ENCODE data around the gene MBD3.

MBD3 gene

DNA sequence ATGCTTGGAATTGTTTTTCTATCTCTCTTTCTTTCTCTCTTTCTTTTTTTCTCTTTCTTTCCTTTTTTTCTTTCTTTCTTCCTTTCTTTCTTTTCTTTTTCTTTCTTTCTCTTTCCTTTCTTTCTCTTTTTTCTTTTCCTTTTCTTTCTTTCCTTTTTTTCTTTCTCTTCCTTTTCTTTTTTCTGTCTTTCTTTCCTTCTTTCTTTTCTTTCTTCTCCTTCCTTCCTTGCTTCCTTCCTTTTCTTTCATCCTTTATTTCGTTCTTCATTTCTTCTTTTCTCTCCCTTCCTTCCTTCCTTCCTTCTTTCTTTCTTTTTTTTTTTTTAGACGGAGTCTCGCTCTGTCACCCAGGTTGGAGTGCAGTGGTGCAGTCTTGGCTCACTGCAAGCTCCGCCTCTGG lies 22.7 kb downstream of the MBD3 start:
- H3K27me3 Mint-ChIP-seq: peaks cover 16% of the 10 kb centered on the region
- no peak for ATAC-seq (replicated peaks; ENCODE audit: extremely low read depth, poor library complexity, severe bottlenecking)
- H3K36me3 Mint-ChIP-seq (ENCODE audit: insufficient read depth): peaks cover 9% of the 10 kb centered on the region
- H3K4me1 Mint-ChIP-seq: peaks cover 12% of the 10 kb centered on the region
- no peak for DNase-seq (ENCODE audit: low spot score in 2 of 2)
- peak overlapping the region; percentile 66 for H3K4me3 Mint-ChIP-seq
- H3K27ac Mint-ChIP-seq (ENCODE audit: low read depth): peak overlapping the region; percentile 56
- no peaks in the 10 kb centered on the region for H3K9me3 Mint-ChIP-seq

GRCh38 chr19:1568320-1569019 lies 24.2 kb downstream of the MBD3 start, which contains the start of gene MEX3D:
MEX3D (minus strand) TSS chr19:1568325; CDS start chr19:1568058, 267 bp downstream.
- Mint-ChIP-seq H3K36me3 (ENCODE audit: insufficient read depth) (peaks cover 9% of the 10 kb centered on the region), H3K27ac (ENCODE audit: low read depth) (no peak within 1 kb of the TSS), H3K9me3 (no peaks in the 10 kb centered on the region), H3K4me3 (peak within 1 kb of the TSS; percentile 66), H3K4me1 (peaks cover 12% of the 10 kb centered on the region), H3K27me3 (peaks cover 16% of the 10 kb centered on the region)
- peak; percentile 38 to 52 for DNase-seq (ENCODE audit: low spot score in 2 of 2)
- peak; percentile 77 for ATAC-seq (replicated peaks; ENCODE audit: extremely low read depth, poor library complexity, severe bottlenecking)

DNA sequence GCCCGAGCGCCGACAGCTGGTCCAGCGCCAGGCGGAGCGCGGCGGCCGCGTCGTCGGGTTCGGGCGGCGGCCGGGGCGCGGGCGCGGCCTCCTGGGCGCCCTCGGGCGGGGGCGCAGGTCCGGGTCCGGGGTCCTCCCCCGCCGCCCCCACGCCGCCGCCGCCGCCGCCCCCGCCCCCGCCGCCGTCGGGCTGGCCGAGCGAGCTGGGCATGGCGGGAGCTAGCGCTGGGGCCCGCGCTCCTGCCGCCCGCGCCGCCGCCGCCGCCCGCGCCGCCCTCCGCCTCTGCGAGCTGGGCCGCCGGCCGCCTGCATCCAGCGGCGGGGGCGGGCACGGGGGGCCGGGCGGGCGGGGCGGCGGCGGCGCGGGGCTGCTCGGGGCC lies 24.8 kb downstream of the MBD3 start:
- DNase-seq (ENCODE audit: low spot score in 2 of 2) (no peak), ATAC-seq (replicated peaks; ENCODE audit: extremely low read depth, poor library complexity, severe bottlenecking) (peak; percentile 29)
- peaks cover 12% of the 10 kb centered on the region for H3K4me1 Mint-ChIP-seq
- no peaks in the 10 kb centered on the region for H3K9me3 Mint-ChIP-seq
- no peak overlapping the region for H3K27ac Mint-ChIP-seq (ENCODE audit: low read depth)
- peaks cover 16% of the 10 kb centered on the region for H3K27me3 Mint-ChIP-seq
- peaks cover 9% of the 10 kb centered on the region for H3K36me3 Mint-ChIP-seq (ENCODE audit: insufficient read depth)
- H3K4me3 Mint-ChIP-seq: no peak overlapping the region

GRCh38 chr19:1567116-1567847 lies 25.4 kb downstream of the MBD3 start:
- H3K9me3 Mint-ChIP-seq: no peaks in the 10 kb centered on the region
- H3K27ac Mint-ChIP-seq (ENCODE audit: low read depth): no peak overlapping the region
- H3K4me3 Mint-ChIP-seq: no peak overlapping the region
- DNase-seq (ENCODE audit: low spot score in 2 of 2): no peak
- no peak for ATAC-seq (replicated peaks; ENCODE audit: extremely low read depth, poor library complexity, severe bottlenecking)
- H3K36me3 Mint-ChIP-seq (ENCODE audit: insufficient read depth): peaks cover 9% of the 10 kb centered on the region
- peaks cover 16% of the 10 kb centered on the region for H3K27me3 Mint-ChIP-seq
- H3K4me1 Mint-ChIP-seq: peaks cover 12% of the 10 kb centered on the region

GRCh38 chr19:1566392-1567115 lies 26.1 kb downstream of the MBD3 start:
- DNase-seq (ENCODE audit: low spot score in 2 of 2) (no peak), ATAC-seq (replicated peaks; ENCODE audit: extremely low read depth, poor library complexity, severe bottlenecking) (no peak)
- Mint-ChIP-seq H3K4me1 (peaks cover 12% of the 10 kb centered on the region), H3K9me3 (no peaks in the 10 kb centered on the region), H3K36me3 (ENCODE audit: insufficient read depth) (peaks cover 9% of the 10 kb centered on the region), H3K4me3 (peak overlapping the region; percentile 31), H3K27ac (ENCODE audit: low read depth) (no peak overlapping the region), H3K27me3 (peaks cover 16% of the 10 kb centered on the region)

GRCh38 chr19:1563251-1563650 lies 29.4 kb downstream of the MBD3 start:
- Mint-ChIP-seq H3K27me3 (no peaks in the 10 kb centered on the region), H3K4me1 (no peaks in the 10 kb centered on the region), H3K9me3 (no peaks in the 10 kb centered on the region), H3K4me3 (no peak overlapping the region), H3K27ac (ENCODE audit: low read depth) (no peak overlapping the region), H3K36me3 (ENCODE audit: insufficient read depth) (no peaks in the 10 kb centered on the region)
- ATAC-seq (replicated peaks; ENCODE audit: extremely low read depth, poor library complexity, severe bottlenecking) (no peak), DNase-seq (ENCODE audit: low spot score in 2 of 2) (no peak)

DNA sequence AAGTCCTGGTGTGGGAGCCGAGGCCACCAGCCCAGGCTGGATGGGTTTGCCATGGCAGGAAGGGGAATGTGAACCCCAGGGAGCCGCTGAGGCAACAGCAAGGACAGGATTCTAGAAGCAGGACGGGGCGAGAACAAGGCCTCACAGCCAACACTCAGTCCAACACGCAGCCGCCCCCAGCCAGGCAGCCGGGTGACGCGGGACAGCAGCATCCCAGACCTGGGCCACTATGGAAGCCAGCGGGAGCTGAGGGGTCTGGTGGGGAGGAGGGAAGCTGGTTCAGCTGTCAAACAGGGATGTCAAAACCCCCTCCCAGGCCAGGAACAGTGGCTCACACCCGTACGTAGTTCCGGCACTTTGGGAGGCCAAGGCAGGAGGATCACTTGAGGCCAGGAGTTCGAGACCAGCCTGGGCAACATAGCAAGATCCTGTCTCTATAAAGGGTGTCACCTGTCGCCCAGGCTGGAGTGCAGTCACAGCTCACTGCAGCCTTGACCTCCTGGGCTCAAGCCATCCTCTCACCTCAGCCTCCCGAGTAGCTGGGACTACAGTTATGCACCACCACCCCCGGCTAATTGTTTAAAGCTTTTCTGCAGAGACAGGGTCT lies 31.3 kb downstream of the MBD3 start:
- no peaks in the 10 kb centered on the region for H3K9me3 Mint-ChIP-seq
- H3K36me3 Mint-ChIP-seq (ENCODE audit: insufficient read depth): no peaks in the 10 kb centered on the region
- DNase-seq (ENCODE audit: low spot score in 2 of 2) (no peak), ATAC-seq (replicated peaks; ENCODE audit: extremely low read depth, poor library complexity, severe bottlenecking) (no peak)
- no peaks in the 10 kb centered on the region for H3K27me3 Mint-ChIP-seq
- no peak overlapping the region for H3K27ac Mint-ChIP-seq (ENCODE audit: low read depth)
- H3K4me3 Mint-ChIP-seq: no peak overlapping the region
- no peaks in the 10 kb centered on the region for H3K4me1 Mint-ChIP-seq

DNA sequence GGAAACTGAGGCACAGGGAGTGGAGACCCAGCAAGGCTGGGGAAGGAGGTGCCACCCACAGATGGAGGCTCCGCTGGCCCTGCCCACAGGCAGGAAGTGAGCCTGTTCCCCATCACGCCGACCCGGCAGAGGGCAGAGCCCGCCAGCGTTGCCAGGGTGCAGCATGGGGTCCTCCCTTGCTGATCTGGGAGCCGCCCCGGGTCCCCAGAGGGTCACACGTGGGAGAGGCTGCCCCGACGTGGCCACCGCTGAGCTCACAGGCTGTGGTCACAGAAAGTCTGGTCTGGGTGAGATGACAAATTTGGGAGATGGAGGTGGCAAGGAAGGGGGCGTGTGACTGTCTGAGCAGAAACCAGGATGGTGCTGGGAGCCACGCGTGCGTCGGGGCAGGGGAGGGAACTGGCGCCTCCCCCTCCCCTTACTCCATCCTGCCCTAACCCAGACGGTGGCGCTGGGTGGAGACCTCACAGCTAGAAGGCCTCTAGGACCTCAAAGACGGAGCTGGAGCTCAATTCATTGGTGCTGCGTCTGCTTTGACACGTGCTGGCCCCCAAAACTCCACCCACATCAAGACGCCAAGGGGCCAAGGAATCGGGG lies 32.3 kb downstream of the MBD3 start:
- H3K4me3 Mint-ChIP-seq: no peak overlapping the region
- no peaks in the 10 kb centered on the region for H3K9me3 Mint-ChIP-seq
- no peaks in the 10 kb centered on the region for H3K4me1 Mint-ChIP-seq
- no peak overlapping the region for H3K27ac Mint-ChIP-seq (ENCODE audit: low read depth)
- no peak for ATAC-seq (replicated peaks; ENCODE audit: extremely low read depth, poor library complexity, severe bottlenecking)
- H3K27me3 Mint-ChIP-seq: no peaks in the 10 kb centered on the region
- H3K36me3 Mint-ChIP-seq (ENCODE audit: insufficient read depth): no peaks in the 10 kb centered on the region
- no peak for DNase-seq (ENCODE audit: low spot score in 2 of 2)

GRCh38 chr19:1558552-1558951 lies 34.1 kb downstream of the MBD3 start:
- no peaks in the 10 kb centered on the region for H3K36me3 Mint-ChIP-seq (ENCODE audit: insufficient read depth)
- no peaks in the 10 kb centered on the region for H3K9me3 Mint-ChIP-seq
- DNase-seq (ENCODE audit: low spot score in 2 of 2): no peak
- no peak overlapping the region for H3K4me3 Mint-ChIP-seq
- H3K4me1 Mint-ChIP-seq: no peaks in the 10 kb centered on the region
- ATAC-seq (replicated peaks; ENCODE audit: extremely low read depth, poor library complexity, severe bottlenecking): no peak
- no peaks in the 10 kb centered on the region for H3K27me3 Mint-ChIP-seq
- no peak overlapping the region for H3K27ac Mint-ChIP-seq (ENCODE audit: low read depth)

DNA sequence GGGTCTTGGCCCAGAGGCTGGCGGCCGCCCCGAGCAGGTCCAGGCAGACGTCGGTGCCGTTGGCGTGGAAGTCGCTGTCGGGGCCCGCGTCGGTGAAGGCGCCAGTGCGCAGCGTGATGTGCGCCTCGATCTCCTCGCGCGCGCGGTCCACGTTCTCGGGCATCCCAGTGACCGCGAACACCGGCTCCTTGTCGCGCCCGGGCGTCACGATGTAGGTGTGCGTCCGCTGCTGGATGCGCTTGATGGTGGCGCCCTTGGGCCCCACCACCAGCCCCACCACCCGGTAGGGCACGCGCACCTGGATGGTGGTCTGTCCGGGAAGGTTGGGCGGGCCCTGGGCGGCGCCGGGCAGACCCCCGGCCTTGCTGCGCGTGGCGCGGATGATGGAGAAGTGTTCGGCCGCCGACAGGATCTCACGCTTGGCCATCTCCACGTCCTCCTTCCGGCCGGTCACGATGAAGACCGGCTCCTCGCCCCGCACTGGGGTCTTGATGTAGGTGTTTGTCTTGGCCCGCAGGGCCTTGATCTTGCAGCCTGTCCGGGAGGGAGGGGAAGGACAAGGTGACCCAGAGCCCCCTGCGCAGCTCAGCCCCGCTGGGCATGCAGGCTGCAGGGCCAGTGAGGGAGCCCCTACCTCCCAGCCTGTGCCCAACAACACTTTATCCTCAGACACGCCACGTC lies 36.1 kb downstream of the MBD3 start:
- no peak overlapping the region for H3K27ac Mint-ChIP-seq (ENCODE audit: low read depth)
- no peaks in the 10 kb centered on the region for H3K36me3 Mint-ChIP-seq (ENCODE audit: insufficient read depth)
- ATAC-seq (replicated peaks; ENCODE audit: extremely low read depth, poor library complexity, severe bottlenecking) (no peak), DNase-seq (ENCODE audit: low spot score in 2 of 2) (no peak)
- no peaks in the 10 kb centered on the region for H3K9me3 Mint-ChIP-seq
- H3K4me3 Mint-ChIP-seq: no peak overlapping the region
- no peaks in the 10 kb centered on the region for H3K4me1 Mint-ChIP-seq
- H3K27me3 Mint-ChIP-seq: peaks cover 10% of the 10 kb centered on the region

GRCh38 chr19:1555487-1556389 lies 36.9 kb downstream of the MBD3 start:
- Mint-ChIP-seq H3K9me3 (no peaks in the 10 kb centered on the region), H3K27me3 (peaks cover 13% of the 10 kb centered on the region), H3K4me1 (no peaks in the 10 kb centered on the region), H3K4me3 (no peak overlapping the region), H3K36me3 (ENCODE audit: insufficient read depth) (no peaks in the 10 kb centered on the region), H3K27ac (ENCODE audit: low read depth) (no peak overlapping the region)
- no peak for DNase-seq (ENCODE audit: low spot score in 2 of 2)
- no peak for ATAC-seq (replicated peaks; ENCODE audit: extremely low read depth, poor library complexity, severe bottlenecking)
